ENCODE data around the gene PPARD.

- TF ChIP-seq CTCF (conservative IDR thresholded peaks at IDR 0.05 in 1 of 2, IDR thresholded peaks at IDR 0.05 in 1 of 2; ENCODE audit: low read depth in 1 of 2, low read length in 2 of 2) = no peak
- no peak for TF ChIP-seq EZH2 (IDR thresholded peaks at IDR 0.05; ENCODE audit: low read length, missing control alignments)
Measured at GRCh38 chr6:35328108-35328723, 14.1 kb upstream of the PPARD start.
